Measurements from ENCODE around the gene TRAF1. TPM values are rescaled to one million over a fixed set of nuclear protein-coding genes. Genes with fewer than 3 reads are reported as not detected.

The TRAF1 gene
- total RNA-seq, 4 donors from 2014 or later = 3.3 to 14.0 (median 8.8) TPM

DNA sequence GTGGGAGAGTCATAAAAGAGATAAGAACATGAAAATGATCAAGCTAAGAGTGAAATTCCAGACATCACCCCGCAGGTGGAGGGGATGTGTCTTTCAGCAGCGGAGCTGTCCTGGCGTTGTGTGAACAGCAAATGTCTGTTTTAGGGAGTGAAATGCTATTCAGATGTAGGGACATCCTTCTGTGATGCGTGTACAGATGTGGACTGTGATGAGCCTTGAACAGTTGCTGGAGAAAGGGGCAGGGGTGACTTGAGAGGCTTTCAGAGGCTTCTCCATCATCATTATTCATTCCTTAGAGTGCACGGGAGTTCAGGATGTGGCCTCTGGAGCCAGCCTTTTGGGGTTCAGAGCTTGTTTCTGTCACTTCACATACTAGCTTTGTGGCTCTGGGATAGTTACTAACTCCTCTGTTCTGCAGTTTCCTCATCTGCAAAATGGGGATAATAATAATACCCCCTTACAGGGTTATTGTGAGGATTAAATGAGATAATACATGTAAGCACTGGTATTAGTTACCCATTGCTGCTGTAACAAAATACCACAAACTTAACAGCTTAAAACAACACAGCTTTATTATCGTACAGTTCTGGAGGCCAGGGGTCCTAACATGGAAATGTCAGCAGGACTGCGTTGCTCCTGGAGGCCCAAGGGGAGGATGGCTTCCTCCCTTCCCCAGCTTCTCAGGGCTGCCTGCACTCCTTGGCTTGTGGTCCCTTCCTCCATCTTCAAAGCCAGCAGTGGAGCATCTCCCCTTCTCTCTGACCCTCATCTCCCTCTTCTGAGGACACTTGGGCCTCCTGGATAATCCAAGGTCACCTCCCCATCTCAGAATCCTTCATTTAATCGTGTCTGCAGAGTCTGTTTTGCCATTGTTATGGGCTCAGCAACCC is 9.4 kb downstream of the TRAF1 start:
- H3K36me3 ChIP-seq = no peaks in the 10 kb centered on the region
- H3K4me3 ChIP-seq = no peak overlapping the region
- no peak for DNase-seq
- no peaks in the 10 kb centered on the region for H3K9me3 ChIP-seq
- H3K4me1 ChIP-seq = peaks cover 0 to 17% (median 5%) of the 10 kb centered on the region in 4 donors
- peak overlapping the region in 3 of 4 donors; percentile 13 to 61 (median 43) for H3K27ac ChIP-seq
- TF ChIP-seq POLR2A (IDR thresholded peaks at IDR 0.05) = no peak
- TF ChIP-seq, protein P1, sequence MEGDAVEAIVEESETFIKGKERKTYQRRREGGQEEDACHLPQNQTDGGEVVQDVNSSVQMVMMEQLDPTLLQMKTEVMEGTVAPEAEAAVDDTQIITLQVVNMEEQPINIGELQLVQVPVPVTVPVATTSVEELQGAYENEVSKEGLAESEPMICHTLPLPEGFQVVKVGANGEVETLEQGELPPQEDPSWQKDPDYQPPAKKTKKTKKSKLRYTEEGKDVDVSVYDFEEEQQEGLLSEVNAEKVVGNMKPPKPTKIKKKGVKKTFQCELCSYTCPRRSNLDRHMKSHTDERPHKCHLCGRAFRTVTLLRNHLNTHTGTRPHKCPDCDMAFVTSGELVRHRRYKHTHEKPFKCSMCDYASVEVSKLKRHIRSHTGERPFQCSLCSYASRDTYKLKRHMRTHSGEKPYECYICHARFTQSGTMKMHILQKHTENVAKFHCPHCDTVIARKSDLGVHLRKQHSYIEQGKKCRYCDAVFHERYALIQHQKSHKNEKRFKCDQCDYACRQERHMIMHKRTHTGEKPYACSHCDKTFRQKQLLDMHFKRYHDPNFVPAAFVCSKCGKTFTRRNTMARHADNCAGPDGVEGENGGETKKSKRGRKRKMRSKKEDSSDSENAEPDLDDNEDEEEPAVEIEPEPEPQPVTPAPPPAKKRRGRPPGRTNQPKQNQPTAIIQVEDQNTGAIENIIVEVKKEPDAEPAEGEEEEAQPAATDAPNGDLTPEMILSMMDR (IDR thresholded peaks at IDR 0.05) = no peak
- H3K27me3 ChIP-seq = no peaks in the 10 kb centered on the region

DNA sequence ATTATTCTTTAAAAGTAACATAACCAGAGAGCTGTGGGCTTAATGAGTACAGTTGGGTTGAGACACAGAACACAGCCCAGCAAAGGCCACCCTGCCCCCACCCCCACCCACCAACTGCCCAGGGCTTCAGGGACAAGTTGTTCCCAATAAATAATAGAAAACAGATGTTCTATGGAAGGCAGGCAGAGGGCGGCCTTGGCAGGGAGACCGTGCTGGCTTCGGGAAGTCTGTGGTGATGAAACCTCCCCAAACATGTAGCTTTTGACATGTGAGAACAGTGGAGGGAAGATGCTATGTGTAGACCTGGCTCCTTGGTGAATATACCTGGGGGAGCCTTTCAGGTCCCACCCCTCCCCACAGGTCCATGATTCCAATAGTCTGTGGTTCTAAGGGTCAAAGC is 10.0 kb downstream of the TRAF1 start:
- H3K4me3 ChIP-seq = no peak overlapping the region
- no peaks in the 10 kb centered on the region for H3K27me3 ChIP-seq
- DNase-seq = no peak
- no peaks in the 10 kb centered on the region for H3K9me3 ChIP-seq
- peak overlapping the region in 3 of 4 donors; percentile 13 to 61 (median 43) for H3K27ac ChIP-seq
- H3K4me1 ChIP-seq = peaks cover 0 to 17% (median 5%) of the 10 kb centered on the region in 4 donors
- H3K36me3 ChIP-seq = no peaks in the 10 kb centered on the region
- no peak for TF ChIP-seq POLR2A (IDR thresholded peaks at IDR 0.05)
- TF ChIP-seq, protein P1 (IDR thresholded peaks at IDR 0.05) = no peak

DNA sequence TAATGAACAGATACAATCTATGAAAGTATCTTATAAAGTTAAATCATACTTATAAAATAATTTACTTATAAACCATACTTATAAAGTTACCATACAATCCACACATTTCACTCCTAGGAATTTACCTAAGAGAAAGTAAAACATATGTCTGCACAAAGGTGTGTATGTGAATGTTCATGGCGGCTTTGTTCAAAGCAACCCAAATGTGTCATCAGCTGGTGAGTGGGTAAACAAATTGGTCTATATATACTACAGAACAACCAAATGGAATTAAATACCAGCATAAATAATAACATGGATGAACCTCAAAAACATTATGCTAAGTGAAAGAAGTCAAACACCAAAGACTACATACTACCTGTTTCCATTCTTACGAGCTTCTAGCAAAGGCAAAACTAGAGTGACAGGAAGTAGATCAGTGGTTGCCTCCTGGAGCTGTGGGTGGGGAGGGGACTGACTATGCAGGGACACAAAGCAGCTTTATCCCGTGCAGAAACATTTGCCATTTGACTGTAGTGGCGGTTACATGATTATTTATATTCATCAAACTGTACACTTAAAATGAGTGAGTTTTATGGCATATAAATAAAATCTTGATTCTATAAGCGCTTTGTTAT is 10.6 kb downstream of the TRAF1 start:
- no peak overlapping the region for H3K4me3 ChIP-seq
- peak overlapping the region; percentile 13 to 61 (median 36) for H3K27ac ChIP-seq
- no peak for TF ChIP-seq POLR2A (IDR thresholded peaks at IDR 0.05)
- TF ChIP-seq, protein P1 (IDR thresholded peaks at IDR 0.05) = no peak
- H3K36me3 ChIP-seq = peaks cover 0 to 4% (median 0%) of the 10 kb centered on the region in 3 donors
- no peaks in the 10 kb centered on the region for H3K9me3 ChIP-seq
- H3K27me3 ChIP-seq = no peaks in the 10 kb centered on the region
- peaks cover 0 to 17% (median 3%) of the 10 kb centered on the region in 4 donors for H3K4me1 ChIP-seq
- DNase-seq = no peak

DNA sequence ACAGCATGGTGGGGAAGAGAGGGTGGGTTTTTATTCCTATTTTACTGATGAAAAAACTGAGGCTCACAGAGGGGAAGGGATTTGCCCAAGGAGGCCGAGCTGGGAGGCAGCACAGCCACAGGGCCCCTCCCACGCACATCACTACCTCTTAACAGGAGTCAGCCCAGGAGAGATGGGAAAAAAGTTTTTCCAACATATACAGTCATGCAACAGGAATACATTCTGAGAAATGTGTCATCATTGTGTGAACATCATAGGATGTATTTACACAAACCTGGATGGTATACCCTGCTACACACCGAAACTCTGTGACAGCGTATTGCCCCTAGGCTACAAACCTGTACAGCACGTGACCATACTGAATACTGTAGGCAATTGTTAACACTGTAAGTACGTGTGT is 11.6 kb downstream of the TRAF1 start:
- Histone ChIP-seq H3K4me1 (peaks cover 0 to 17% (median 0%) of the 10 kb centered on the region in 4 donors), H3K27ac (peak overlapping the region in 1 of 4 donors; percentile 2)

DNA sequence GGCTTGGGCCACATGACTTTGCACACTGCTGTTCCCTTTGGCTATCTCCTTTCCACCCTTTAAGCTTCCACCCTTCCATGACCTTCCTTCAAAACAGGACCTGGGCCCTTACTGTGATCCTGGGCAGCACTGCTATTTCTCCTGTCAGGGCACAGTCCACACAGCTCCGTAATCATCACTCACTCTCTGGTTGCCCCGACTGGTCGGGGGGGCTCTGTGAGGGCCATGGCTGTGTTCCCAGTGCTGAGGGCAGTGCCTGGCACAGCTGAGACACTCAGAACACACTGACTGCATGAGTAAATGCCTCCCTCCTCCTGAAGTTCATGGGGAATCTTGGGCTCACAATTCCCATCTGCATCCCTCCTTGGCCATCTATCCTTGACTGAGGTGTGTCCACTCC is 12.2 kb downstream of the TRAF1 start:
- TF ChIP-seq POLR2A (IDR thresholded peaks at IDR 0.05) = no peak
- TF ChIP-seq, protein P1 (IDR thresholded peaks at IDR 0.05) = no peak

More for the DNA sequence above, 11.6 kb downstream of the TRAF1 start:
- Histone ChIP-seq H3K4me3 (no peak overlapping the region), H3K9me3 (no peaks in the 10 kb centered on the region), H3K36me3 (peaks cover 0 to 6% (median 0%) of the 10 kb centered on the region in 3 donors), H3K27me3 (no peaks in the 10 kb centered on the region)
- no peak for DNase-seq
- TF ChIP-seq, protein P1 (IDR thresholded peaks at IDR 0.05) = no peak
- no peak for TF ChIP-seq POLR2A (IDR thresholded peaks at IDR 0.05)

More for the DNA sequence above, 12.2 kb downstream of the TRAF1 start:
- no peaks in the 10 kb centered on the region for H3K9me3 ChIP-seq
- DNase-seq = no peak
- H3K27ac ChIP-seq = peak overlapping the region in 1 of 4 donors; percentile 2
- peaks cover 0 to 17% (median 0%) of the 10 kb centered on the region in 4 donors for H3K4me1 ChIP-seq
- H3K36me3 ChIP-seq = peaks cover 0 to 6% (median 0%) of the 10 kb centered on the region in 3 donors
- H3K27me3 ChIP-seq = no peaks in the 10 kb centered on the region
- no peak overlapping the region for H3K4me3 ChIP-seq

Data from Peyer's patch (tissue), 4 donors.